ENCODE measurements around the gene COL27A1. TPM values are rescaled to one million over a fixed set of nuclear protein-coding genes. Genes with fewer than 3 reads are reported as not detected.
A peak's percentile ranks its signal among the peaks of the same experiment; 100 is the strongest.

The COL27A1 gene
- total and polyA plus RNA-seq, 4 donors = 1.9 to 59.4 (median 45.6) TPM

GRCh38 chr9:114114364-114114763 is 41.0 kb upstream of the COL27A1 start:
- DNase-seq (peak in 1 of 2 donors; percentile 1), ATAC-seq (ENCODE audit: low FRiP score) (no peak)
- Histone ChIP-seq H3K4me3 (ENCODE audit: low read length in 2 of 2) (no peak overlapping the region), H3K9me3 (ENCODE audit: control insufficient read depth, low read length) (no peaks in the 10 kb centered on the region), H3K27ac (ENCODE audit: low read depth in 1 of 2, low read length in 2 of 2) (no peak overlapping the region), H3K27me3 (ENCODE audit: control insufficient read depth in 1 of 2, insufficient read depth in 2 of 2, low read length in 1 of 2) (no peaks in the 10 kb centered on the region), H3K4me1 (ENCODE audit: control insufficient read depth in 1 of 2, insufficient read depth in 2 of 2, low read length in 2 of 2) (peaks cover 0 to 4% of the 10 kb centered on the region in 2 donors), H3K36me3 (ENCODE audit: control insufficient read depth in 1 of 2, insufficient read depth in 2 of 2, low read length in 1 of 2) (no peaks in the 10 kb centered on the region)
- WGBS, 2 donors = 28 to 30% methylated on average over 2 of the region's 2 CpGs
- intact Hi-C loops (cut with DNase I) = no loop called here

- intact Hi-C loops (cut with DNase I) = no loop called here
- peaks cover 0 to 4% of the 10 kb centered on the region in 2 donors for H3K4me1 ChIP-seq (ENCODE audit: control insufficient read depth in 1 of 2, insufficient read depth in 2 of 2, low read length in 2 of 2)
- H3K27me3 ChIP-seq (ENCODE audit: control insufficient read depth in 1 of 2, insufficient read depth in 2 of 2, low read length in 1 of 2) = no peaks in the 10 kb centered on the region
- H3K27ac ChIP-seq (ENCODE audit: low read depth in 1 of 2, low read length in 2 of 2) = no peak overlapping the region
- H3K36me3 ChIP-seq (ENCODE audit: control insufficient read depth in 1 of 2, insufficient read depth in 2 of 2, low read length in 1 of 2) = no peaks in the 10 kb centered on the region
- H3K9me3 ChIP-seq (ENCODE audit: control insufficient read depth, low read length) = no peaks in the 10 kb centered on the region
- no peak overlapping the region for H3K4me3 ChIP-seq (ENCODE audit: low read length in 2 of 2)
- 53 to 62% methylated on average over 9 of the region's 9 CpGs for WGBS, 2 donors
- no peak for DNase-seq
- ATAC-seq (ENCODE audit: low FRiP score) = no peak
Measured at GRCh38 chr9:114115654-114116125, 39.6 kb upstream of the COL27A1 start.

GRCh38 chr9:114116126-114116747 is 39.1 kb upstream of the COL27A1 start:
- Histone ChIP-seq H3K27ac (ENCODE audit: low read depth in 1 of 2, low read length in 2 of 2) (no peak overlapping the region), H3K27me3 (ENCODE audit: control insufficient read depth in 1 of 2, insufficient read depth in 2 of 2, low read length in 1 of 2) (no peaks in the 10 kb centered on the region), H3K36me3 (ENCODE audit: control insufficient read depth in 1 of 2, insufficient read depth in 2 of 2, low read length in 1 of 2) (no peaks in the 10 kb centered on the region), H3K9me3 (ENCODE audit: control insufficient read depth, low read length) (no peaks in the 10 kb centered on the region), H3K4me1 (ENCODE audit: control insufficient read depth in 1 of 2, insufficient read depth in 2 of 2, low read length in 2 of 2) (peaks cover 0 to 4% of the 10 kb centered on the region in 2 donors), H3K4me3 (ENCODE audit: low read length in 2 of 2) (no peak overlapping the region)
- ATAC-seq (ENCODE audit: low FRiP score) = peak; percentile 57
- intact Hi-C loops (cut with DNase I) = no loop called here
- WGBS, 2 donors = 46 to 49% methylated on average over 11 to 12 of the region's 12 CpGs
- peak in 1 of 2 donors; percentile 71 for DNase-seq

- 94 to 96% methylated on average over 7 of the region's 7 CpGs for WGBS, 2 donors
- intact Hi-C loops (cut with DNase I) = no loop called here
- Histone ChIP-seq H3K4me1 (ENCODE audit: control insufficient read depth in 1 of 2, insufficient read depth in 2 of 2, low read length in 2 of 2) (peaks cover 0 to 4% of the 10 kb centered on the region in 2 donors), H3K36me3 (ENCODE audit: control insufficient read depth in 1 of 2, insufficient read depth in 2 of 2, low read length in 1 of 2) (no peaks in the 10 kb centered on the region), H3K9me3 (ENCODE audit: control insufficient read depth, low read length) (no peaks in the 10 kb centered on the region), H3K27ac (ENCODE audit: low read depth in 1 of 2, low read length in 2 of 2) (no peak overlapping the region), H3K4me3 (ENCODE audit: low read length in 2 of 2) (no peak overlapping the region), H3K27me3 (ENCODE audit: control insufficient read depth in 1 of 2, insufficient read depth in 2 of 2, low read length in 1 of 2) (no peaks in the 10 kb centered on the region)
- ATAC-seq (ENCODE audit: low FRiP score) (no peak), DNase-seq (no peak)
Measured at GRCh38 chr9:114117614-114117995, 37.7 kb upstream of the COL27A1 start.

- ATAC-seq (ENCODE audit: low FRiP score) = no peak
- Histone ChIP-seq H3K4me1 (ENCODE audit: control insufficient read depth in 1 of 2, insufficient read depth in 2 of 2, low read length in 2 of 2) (peaks cover 0 to 4% of the 10 kb centered on the region in 2 donors), H3K9me3 (ENCODE audit: control insufficient read depth, low read length) (no peaks in the 10 kb centered on the region), H3K4me3 (ENCODE audit: low read length in 2 of 2) (no peak overlapping the region), H3K27ac (ENCODE audit: low read depth in 1 of 2, low read length in 2 of 2) (no peak overlapping the region), H3K36me3 (ENCODE audit: control insufficient read depth in 1 of 2, insufficient read depth in 2 of 2, low read length in 1 of 2) (no peaks in the 10 kb centered on the region), H3K27me3 (ENCODE audit: control insufficient read depth in 1 of 2, insufficient read depth in 2 of 2, low read length in 1 of 2) (no peaks in the 10 kb centered on the region)
- 55 to 67% methylated on average over 21 of the region's 21 CpGs for WGBS, 2 donors
- peak in 1 of 2 donors; percentile 33 for DNase-seq
- intact Hi-C loops (cut with DNase I) = no loop called here
Measured at GRCh38 chr9:114117996-114118830, 37.1 kb upstream of the COL27A1 start.

- H3K4me3 ChIP-seq (ENCODE audit: low read length in 2 of 2) = no peak overlapping the region
- H3K27me3 ChIP-seq (ENCODE audit: control insufficient read depth in 1 of 2, insufficient read depth in 2 of 2, low read length in 1 of 2) = no peaks in the 10 kb centered on the region
- no peaks in the 10 kb centered on the region for H3K36me3 ChIP-seq (ENCODE audit: control insufficient read depth in 1 of 2, insufficient read depth in 2 of 2, low read length in 1 of 2)
- WGBS, 2 donors = 66 to 75% methylated on average over 9 of the region's 9 CpGs
- no peaks in the 10 kb centered on the region for H3K4me1 ChIP-seq (ENCODE audit: control insufficient read depth in 1 of 2, insufficient read depth in 2 of 2, low read length in 2 of 2)
- DNase-seq (no peak), ATAC-seq (ENCODE audit: low FRiP score) (no peak)
- H3K9me3 ChIP-seq (ENCODE audit: control insufficient read depth, low read length) = no peaks in the 10 kb centered on the region
- no peak overlapping the region for H3K27ac ChIP-seq (ENCODE audit: low read depth in 1 of 2, low read length in 2 of 2)
- intact Hi-C loops (cut with DNase I) = no loop called here
Measured at GRCh38 chr9:114119242-114120191, 35.8 kb upstream of the COL27A1 start.

GRCh38 chr9:114120192-114121014 is 34.9 kb upstream of the COL27A1 start:
- intact Hi-C loops (cut with DNase I) = no loop called here
- no peaks in the 10 kb centered on the region for H3K4me1 ChIP-seq (ENCODE audit: control insufficient read depth in 1 of 2, insufficient read depth in 2 of 2, low read length in 2 of 2)
- H3K36me3 ChIP-seq (ENCODE audit: control insufficient read depth in 1 of 2, insufficient read depth in 2 of 2, low read length in 1 of 2) = no peaks in the 10 kb centered on the region
- DNase-seq (no peak), ATAC-seq (ENCODE audit: low FRiP score) (no peak)
- H3K27me3 ChIP-seq (ENCODE audit: control insufficient read depth in 1 of 2, insufficient read depth in 2 of 2, low read length in 1 of 2) = no peaks in the 10 kb centered on the region
- H3K27ac ChIP-seq (ENCODE audit: low read depth in 1 of 2, low read length in 2 of 2) = no peak overlapping the region
- H3K4me3 ChIP-seq (ENCODE audit: low read length in 2 of 2) = no peak overlapping the region
- H3K9me3 ChIP-seq (ENCODE audit: control insufficient read depth, low read length) = no peaks in the 10 kb centered on the region
- 80 to 84% methylated on average over 4 of the region's 4 CpGs for WGBS, 2 donors
